T-cell (primary cell): Measurements from ENCODE around the gene APC2. TPM values are rescaled to one million over a fixed set of nuclear protein-coding genes. Genes with fewer than 3 reads are reported as not detected.

Source experiments
- ATAC-seq, 4 experiments: fragments of 200-7000 bp in 3 of 4; fragments of 150-1000 bp in 1 of 4; cut with Tn5 transposase; replicated peaks in 1 of 4; 1 replicate in 3 of 4; 2 replicates in 1 of 4; pipeline ENCODE4 v1.10.0; 2021; ENCODE audit warnings: moderate library complexity in 3 of 4, mild to moderate bottlenecking in 2 of 4, moderate number of reproducible peaks in 1 of 4
- CTCF ChIA-PET, 2 donors: fragments of 300-600 bp; sonication (Branson Sonifier 250); formaldehyde crosslinking; loops; one replicate each; lab custom pipeline; 2022; ENCODE audit warnings: antibody characterized with exemption in 2 of 2; lab: Charles Lee
- POLR2A ChIA-PET, 2 donors: fragments of 300-600 bp; sonication (Branson Sonifier 250); formaldehyde crosslinking; loops; one replicate each; lab custom pipeline; 2022; ENCODE audit warnings: antibody characterized with exemption in 2 of 2; lab: Charles Lee
- DNase-seq, 35 experiments: peaks; one replicate each; pipeline versions ENCODE4 v3.0.0 to v3.0.0-alpha.2; 2013 to 2023
- H3K27ac ChIP-seq: one replicate; pipeline ENCODE4 v1.5.1; 2013; ENCODE audit warnings: low read length
- H3K27me3 ChIP-seq, 2 experiments: replicated peaks in 1 of 2; 1 replicate in 1 of 2; 2 replicates in 1 of 2; pipeline versions ENCODE4 v1.6.1 to v1.7.0; 2013; ENCODE audit warnings: low read length in 1 of 2, mixed read lengths in 1 of 2; ENCODE audit not compliant: control insufficient read depth in 2 of 2, insufficient read depth in 2 of 2; ENCODE audit errors: extremely low read depth in 1 of 2
- H3K36me3 ChIP-seq, 2 donors: 1 replicate in 1 of 2; 2 replicates in 1 of 2; pipeline versions ENCODE4 v1.6.1 to v1.7.0; 2013; ENCODE audit warnings: low read length in 1 of 2; ENCODE audit not compliant: control insufficient read depth in 2 of 2, insufficient read depth in 1 of 2; ENCODE audit errors: extremely low read depth in 1 of 2
- H3K4me1 ChIP-seq, 2 experiments: 1 replicate in 1 of 2; 2 replicates in 1 of 2; pipeline versions ENCODE4 v1.6.1 to v1.7.0; 2013; ENCODE audit warnings: low read length in 2 of 2, mixed read lengths in 1 of 2; ENCODE audit not compliant: insufficient read depth in 2 of 2, control insufficient read depth in 1 of 2; ENCODE audit errors: extremely low read depth in 1 of 2
- H3K4me3 ChIP-seq, 2 donors: 1 replicate in 1 of 2; 2 replicates in 1 of 2; pipeline versions ENCODE4 v1.5.1 to v1.7.0; 2013; ENCODE audit warnings: mild to moderate bottlenecking in 2 of 2, low read length in 1 of 2, moderate library complexity in 1 of 2; ENCODE audit not compliant: control insufficient read depth in 1 of 2; ENCODE audit errors: extremely low read depth in 1 of 2
- H3K9me3 ChIP-seq: 2 replicates; pipeline ENCODE4 v1.7.0; 2013
- H3K27ac Mint-ChIP-seq, 2 donors: one replicate each; pipeline ENCODE4 v1.8.0; 2020 to 2021; ENCODE audit warnings: mild to moderate bottlenecking in 2 of 2, mixed read lengths in 2 of 2
- H3K27me3 Mint-ChIP-seq, 2 donors: one replicate each; pipeline ENCODE4 v1.8.0; 2021 to 2022; ENCODE audit warnings: mixed read lengths in 2 of 2
- H3K36me3 Mint-ChIP-seq: one replicate; pipeline ENCODE4 v1.8.0; 2021; ENCODE audit warnings: mixed read lengths
- H3K4me1 Mint-ChIP-seq, 3 donors: one replicate each; pipeline ENCODE4 v1.8.0; 2020 to 2022; ENCODE audit warnings: mixed read lengths in 3 of 3, mild to moderate bottlenecking in 1 of 3
- H3K4me3 Mint-ChIP-seq, 3 donors: one replicate each; pipeline ENCODE4 v1.8.0; 2020 to 2022; ENCODE audit warnings: mild to moderate bottlenecking in 3 of 3, mixed read lengths in 3 of 3, moderate library complexity in 3 of 3
- H3K9me3 Mint-ChIP-seq, 3 donors: one replicate each; pipeline ENCODE4 v1.8.0; 2020 to 2022; ENCODE audit warnings: mixed read lengths in 3 of 3
- WGBS: methylation state at CpG from one replicate; pipeline ENCODE4 v1.1.5; 2013; ENCODE audit warnings: missing lambda C conversion rate; ENCODE audit not compliant: insufficient coverage; 5-methylcytosine and 5-hydroxymethylcytosine counted together
- total RNA-seq, 35 experiments: library from RNA in 6 of 35; stranded (reverse) in 6 of 35; fragments of 120-200 nt in 1 of 35; gene quantifications; one replicate each; pipeline versions ENCODE4 v1.2.1 to v1.2.4 and lab custom pipeline; 2013 to 2026

Gene APC2
- total RNA-seq, 5 donors from 2014 or later (not counting 1 experiment from before 2014, with no cell fraction given) = 0.08 to 0.29 (median 0.13) TPM

DNA sequence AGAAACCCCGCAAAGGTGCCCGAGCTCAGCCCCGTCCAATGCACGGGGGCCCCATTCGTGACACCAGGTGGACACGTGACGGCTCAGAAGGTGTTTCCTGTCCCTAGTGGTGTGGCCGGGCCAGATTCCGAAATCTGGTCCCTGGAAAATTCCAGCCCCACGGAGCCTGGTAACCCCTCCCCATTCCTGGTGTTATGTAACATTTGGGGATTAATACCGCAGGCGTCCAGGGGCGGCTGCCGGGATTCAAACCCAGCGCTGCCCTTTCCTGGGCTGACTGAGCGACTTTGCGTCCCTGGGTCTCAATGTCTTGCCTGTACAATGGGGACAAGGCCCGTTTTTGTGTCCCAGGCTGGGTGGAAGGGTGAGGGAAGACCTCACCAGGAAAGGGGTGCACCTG is 72.9 kb downstream of the APC2 start:
- H3K27ac Mint-ChIP-seq = no peak overlapping the region
- CTCF ChIA-PET = no interaction called here
- Histone ChIP-seq H3K9me3 (no peaks in the 10 kb centered on the region), H3K36me3 (no peaks in the 10 kb centered on the region), H3K27ac (no peak overlapping the region), H3K27me3 (peaks cover 5 to 76% of the 10 kb centered on the region in 2 experiments), H3K4me1 (no peaks in the 10 kb centered on the region), H3K4me3 (no peak overlapping the region)
- H3K27me3 Mint-ChIP-seq = peaks cover 34 to 46% of the 10 kb centered on the region in 2 donors
- DNase-seq = no peak
- H3K4me1 Mint-ChIP-seq = peaks cover 4 to 8% (median 7%) of the 10 kb centered on the region in 3 donors
- H3K36me3 Mint-ChIP-seq = no peaks in the 10 kb centered on the region
- ATAC-seq = no peak
- no peak overlapping the region for H3K4me3 Mint-ChIP-seq
- WGBS = 83% methylated on average over 14 of the region's 18 CpGs
- POLR2A ChIA-PET = no interaction called here
- H3K9me3 Mint-ChIP-seq = no peaks in the 10 kb centered on the region

Other genes starting within 250 kb of the APC2 start
- gene STK11, start 244.3 kb upstream of the APC2 start, total RNA-seq = 100 to 1,000 TPM in 2 of 5 donors, 10 to 100 TPM in 3; 70.2 to 115 (median 99.5) TPM
- gene CBARP, start 212.1 kb upstream of the APC2 start, total RNA-seq = under 1 TPM in 4 of 5 donors, not detected in 1; 0.08 to 0.36 (median 0.23) TPM
- 100 to 1,000 TPM; 117 to 233 (median 155) TPM for gene ATP5F1D, start 208.4 kb upstream of the APC2 start, total RNA-seq
- 100 to 1,000 TPM in 1 of 5 donors, 10 to 100 TPM in 4; 54.0 to 161 (median 66.9) TPM for gene MIDN, start 201.5 kb upstream of the APC2 start, total RNA-seq
- 100 to 1,000 TPM; 477 to 682 (median 657) TPM for gene CIRBP, start 180.8 kb upstream of the APC2 start, total RNA-seq
- 10 to 100 TPM; 42.1 to 69.8 (median 60.4) TPM for gene FAM174C, start 174.6 kb upstream of the APC2 start, total RNA-seq
- under 1 TPM in 1 of 5 donors, not detected in 4; 0.38 TPM for gene EFNA2, start 164.2 kb upstream of the APC2 start, total RNA-seq
- 10 to 100 TPM; 50.3 to 85.5 (median 79.6) TPM for gene NDUFS7, start 66.2 kb upstream of the APC2 start, total RNA-seq
- 10 to 100 TPM; 11.8 to 18.1 (median 13.7) TPM for gene GAMT, start 48.6 kb upstream of the APC2 start, total RNA-seq
- 100 to 1,000 TPM; 153 to 170 (median 161) TPM for gene DAZAP1, start 42.5 kb upstream of the APC2 start, total RNA-seq
- 1,000 to 10,000 TPM; 1,731 to 2,353 (median 2,282) TPM for gene RPS15, start 11.7 kb upstream of the APC2 start, total RNA-seq
- 10 to 100 TPM; 30.8 to 76.2 (median 71.4) TPM for gene C19orf25, start 29.1 kb downstream of the APC2 start, total RNA-seq
- gene PCSK4, start 40.2 kb downstream of the APC2 start, total RNA-seq = 1 to 10 TPM; 5.2 to 9.8 (median 5.6) TPM
- 1 to 10 TPM; 2.2 to 6.9 (median 5.5) TPM for gene REEP6, start 41.1 kb downstream of the APC2 start, total RNA-seq
- 1 to 10 TPM; 5.7 to 7.9 (median 6.9) TPM for gene ADAMTSL5, start 62.9 kb downstream of the APC2 start, total RNA-seq
- not detected for gene PLK5, start 74.0 kb downstream of the APC2 start, total RNA-seq
- 1 to 10 TPM; 2.1 to 7.7 (median 6.2) TPM for gene MEX3D, start 118.2 kb downstream of the APC2 start, total RNA-seq
- gene MBD3, start 142.7 kb downstream of the APC2 start, total RNA-seq = 10 to 100 TPM; 51.8 to 80.3 (median 75.5) TPM
- 100 to 1,000 TPM; 127 to 168 (median 148) TPM for gene UQCR11, start 155.3 kb downstream of the APC2 start, total RNA-seq
- gene TCF3, start 202.5 kb downstream of the APC2 start, total RNA-seq = 100 to 1,000 TPM in 2 of 5 donors, 10 to 100 TPM in 3; 63.3 to 107 (median 94.6) TPM